B cell (primary cell): ENCODE measurements around the gene COQ7. TPM values are rescaled to one million over a fixed set of nuclear protein-coding genes. Genes with fewer than 3 reads are reported as not detected.

Source experiments
- ATAC-seq: fragments of 200-7000 bp; cut with Tn5 transposase; one replicate; pipeline ENCODE4 v1.10.0; 2021; ENCODE audit warnings: low read depth, mild to moderate bottlenecking, moderate number of reproducible peaks, moderate library complexity
- CTCF ChIA-PET: fragments of 350-600 bp; sonication (Branson Sonifier 250); formaldehyde crosslinking; loops from one replicate; lab custom pipeline; 2021; ENCODE audit warnings: antibody characterized with exemption, inconsistent platforms; lab: Charles Lee
- POLR2A ChIA-PET: fragments of 350-600 bp; sonication (Branson Sonifier 250); formaldehyde crosslinking; loops from one replicate; lab custom pipeline; 2021; ENCODE audit warnings: antibody characterized with exemption; lab: Charles Lee
- DNase-seq: peaks from one replicate; pipeline ENCODE4 v3.0.0; 2013
- H2AFZ ChIP-seq: 2 replicates; pipeline ENCODE4 v1.6.1; 2012; ENCODE audit warnings: mild to moderate bottlenecking, low read depth, low read length; ENCODE audit not compliant: insufficient read depth, poor library complexity, severe bottlenecking
- H3K27ac ChIP-seq, 2 donors: 1 replicate in 1 of 2; 2 replicates in 1 of 2; pipeline ENCODE4 v1.5.1; 2012 to 2013; ENCODE audit warnings: low read length in 2 of 2, mild to moderate bottlenecking in 2 of 2, moderate library complexity in 1 of 2
- H3K27me3 ChIP-seq, 4 experiments: fragments of 200-600 bp in 1 of 4; sonication (generic) in 1 of 4; replicated peaks in 1 of 4; 1 replicate in 2 of 4; 2 replicates in 2 of 4; pipeline versions ENCODE4 v1.6.1 to v1.7.0; 2013 to 2016; ENCODE audit warnings: low read length in 3 of 4, mild to moderate bottlenecking in 2 of 4, mixed read lengths in 1 of 4, moderate library complexity in 1 of 4; ENCODE audit not compliant: insufficient read depth in 4 of 4, control insufficient read depth in 3 of 4; ENCODE audit errors: control extremely low read depth in 1 of 4
- H3K36me3 ChIP-seq, 2 experiments: replicated peaks in 1 of 2; 1 replicate in 1 of 2; 2 replicates in 1 of 2; pipeline versions ENCODE4 v1.6.1 to v1.7.1; 2013; ENCODE audit warnings: low read length in 1 of 2; ENCODE audit not compliant: insufficient read depth in 2 of 2, control insufficient read depth in 1 of 2; ENCODE audit errors: control extremely low read depth in 1 of 2, extremely low read depth in 1 of 2
- H3K4me1 ChIP-seq, 2 donors: fragments of 200-600 bp in 1 of 2; sonication (generic) in 1 of 2; 1 replicate in 1 of 2; 2 replicates in 1 of 2; pipeline versions ENCODE4 v1.5.1 to v1.6.1; 2013 to 2017; ENCODE audit warnings: low read length in 2 of 2; ENCODE audit not compliant: control insufficient read depth in 2 of 2, insufficient read depth in 2 of 2
- H3K4me2 ChIP-seq: replicated peaks from 2 replicates; pipeline ENCODE3; 2012; ENCODE audit warnings: mild to moderate bottlenecking, low read depth, low read length; ENCODE audit not compliant: poor library complexity, severe bottlenecking
- H3K4me3 ChIP-seq, 5 experiments: fragments of 200-600 bp in 1 of 5; sonication (generic) in 1 of 5; 1 replicate in 3 of 5; 2 replicates in 2 of 5; pipeline versions ENCODE4 v1.5.1 to v1.7.0; 2011 to 2016; ENCODE audit warnings: low read length in 4 of 5, mild to moderate bottlenecking in 4 of 5, low read depth in 2 of 5, control low read depth in 1 of 5, moderate library complexity in 1 of 5; ENCODE audit not compliant: insufficient read depth in 1 of 5; ENCODE audit errors: control extremely low read depth in 1 of 5, extremely low read depth in 1 of 5
- H3K79me2 ChIP-seq: fragments of 200-600 bp; sonication (generic); one replicate; pipeline ENCODE4 v1.6.0; 2016; ENCODE audit warnings: low read length; ENCODE audit not compliant: control insufficient read depth, insufficient read depth
- H3K9ac ChIP-seq: fragments of 200-600 bp; sonication (generic); 2 replicates; pipeline ENCODE4 v1.6.1; 2017; ENCODE audit warnings: mild to moderate bottlenecking, low read length, moderate library complexity
- H3K9me3 ChIP-seq, 3 donors: one replicate each; pipeline versions ENCODE4 v1.6.1 to v1.7.1; 2013; ENCODE audit warnings: low read length in 2 of 3; ENCODE audit not compliant: control insufficient read depth in 2 of 3, insufficient read depth in 1 of 3; ENCODE audit errors: control extremely low read depth in 1 of 3
- H4K20me1 ChIP-seq: 2 replicates; pipeline ENCODE4 v1.6.0; 2012; ENCODE audit warnings: mild to moderate bottlenecking, low read length; ENCODE audit not compliant: insufficient read depth, control insufficient read depth, poor library complexity, severe bottlenecking
- H3K27ac Mint-ChIP-seq: one replicate; pipeline ENCODE4 v1.8.0; 2021; ENCODE audit warnings: mixed read lengths
- H3K27me3 Mint-ChIP-seq: one replicate; pipeline ENCODE4 v1.8.0; 2021; ENCODE audit warnings: mixed read lengths
- H3K4me1 Mint-ChIP-seq: one replicate; pipeline ENCODE4 v1.8.0; 2021; ENCODE audit warnings: mixed read lengths
- H3K4me3 Mint-ChIP-seq: one replicate; pipeline ENCODE4 v1.8.0; 2021; ENCODE audit warnings: mixed read lengths
- H3K9me3 Mint-ChIP-seq: one replicate; pipeline ENCODE4 v1.8.0; 2022; ENCODE audit warnings: mixed read lengths; ENCODE audit not compliant: insufficient read depth
- CTCF ChIP-seq: fragments of 200-600 bp; IDR thresholded peaks from one replicate; pipeline ENCODE4 v1.8.0; 2022; ENCODE audit warnings: antibody characterized with exemption, mild to moderate bottlenecking
- EZH2 ChIP-seq: IDR thresholded peaks from 2 replicates; pipeline ENCODE4 v1.6.1; 2012; ENCODE audit warnings: borderline replicate concordance, low read depth, mild to moderate bottlenecking, moderate library complexity, low read length; ENCODE audit not compliant: insufficient read depth, poor library complexity, severe bottlenecking
- WGBS: methylation state at CpG from one replicate; pipeline ENCODE4 v1.1.5; 2013; ENCODE audit warnings: missing lambda C conversion rate; ENCODE audit not compliant: insufficient coverage; 5-methylcytosine and 5-hydroxymethylcytosine counted together
- intact Hi-C: fragments of 100-400 bp; cut with micrococcal nuclease; formaldehyde crosslinking; loops from one replicate; pipeline ENCODE4 v1.10.0; 2022
- polyA plus RNA-seq: library from polyadenylated mRNA; depleted of rRNA; stranded (reverse); fragments of >200 nt; gene quantifications from 2 replicates; pipeline ENCODE4 v1.2.3, GENCODE V29; 2012
- total RNA-seq, 2 donors: library from RNA; stranded (reverse); fragments of 120-200 nt in 1 of 2; gene quantifications; 1 replicate in 1 of 2; 2 replicates in 1 of 2; pipeline versions ENCODE4 v1.2.3 to v1.2.4, GENCODE V29; 2013 to 2022

The COQ7 gene
- total and polyA plus RNA-seq, 2 donors (not counting 1 experiment from before 2014, with no cell fraction given) = 8.1 to 19.4 TPM

- Histone ChIP-seq H3K36me3 (no peaks in the 10 kb centered on the region), H3K9ac (no peak overlapping the region), H3K4me2 (no peak overlapping the region), H3K79me2 (no peaks in the 10 kb centered on the region), H2AFZ (no peak overlapping the region), H3K9me3 (peaks cover 0 to 17% (median 6%) of the 10 kb centered on the region in 3 donors), H4K20me1 (no peaks in the 10 kb centered on the region), H3K4me1 (peaks cover 7 to 26% of the 10 kb centered on the region in 2 donors), H3K27ac (no peak overlapping the region), H3K27me3 (no peaks in the 10 kb centered on the region), H3K4me3 (no peak overlapping the region)
- ATAC-seq (no peak), DNase-seq (no peak)
- CTCF ChIA-PET = interaction anchor here (1.6 kb wide), 1 partner anchor 42 kb away, joined by 6 read pairs; no protein-coding TSS in a partner anchor
- Mint-ChIP-seq H3K27ac (no peak overlapping the region), H3K9me3 (no peaks in the 10 kb centered on the region), H3K4me1 (peaks cover 46% of the 10 kb centered on the region), H3K4me3 (no peak overlapping the region), H3K27me3 (no peaks in the 10 kb centered on the region)
- POLR2A ChIA-PET = interaction anchor here (0.6 kb wide), 1 partner anchor 40 kb away, joined by 3 read pairs; the partner anchor contains the start of gene SYT17
- TF ChIP-seq CTCF (no peak), EZH2 (no peak)
- intact Hi-C loops = no loop called here
- 40% methylated on average over 1 of the region's 7 CpGs for WGBS
Observed at GRCh38 chr16:19128454-19129200, 61.2 kb downstream of the COQ7 start.

Other genes with a start within 250 kb of the COQ7 start
- 256 and 271 TPM in 2 replicates for gene SMG1, start 141.2 kb upstream of the COQ7 start, total RNA-seq
- 23.2 and 33.9 TPM in 2 replicates for gene SMG1, start 141.2 kb upstream of the COQ7 start, polyA plus RNA-seq
- gene TMC7, start 83.7 kb upstream of the COQ7 start, total RNA-seq = not detected in 2 replicates
- 0.04 TPM in 1 of 2 replicates, not detected in the other for gene TMC7, start 83.7 kb upstream of the COQ7 start, polyA plus RNA-seq
- 14.6 and 15.4 TPM in 2 replicates for gene ITPRIPL2, start 46.4 kb downstream of the COQ7 start, total RNA-seq
- 0.40 and 1.1 TPM in 2 replicates for gene ITPRIPL2, start 46.4 kb downstream of the COQ7 start, polyA plus RNA-seq
- 25.1 and 27.7 TPM in 2 replicates for gene SYT17, start 100.6 kb downstream of the COQ7 start, total RNA-seq
- 19.8 and 24.9 TPM in 2 replicates for gene SYT17, start 100.6 kb downstream of the COQ7 start, polyA plus RNA-seq
- not detected in 2 replicates for gene CLEC19A, start 218.1 kb downstream of the COQ7 start, total RNA-seq
- not detected in 2 replicates for gene CLEC19A, start 218.1 kb downstream of the COQ7 start, polyA plus RNA-seq